ENCODE results near the gene ZC3H14. TPM values are rescaled to one million over a fixed set of nuclear protein-coding genes. Genes with fewer than 3 reads are reported as not detected.

Gene ZC3H14
- total RNA-seq, 2 donors from 2014 or later, result 38.6 to 48.5 TPM

DNA sequence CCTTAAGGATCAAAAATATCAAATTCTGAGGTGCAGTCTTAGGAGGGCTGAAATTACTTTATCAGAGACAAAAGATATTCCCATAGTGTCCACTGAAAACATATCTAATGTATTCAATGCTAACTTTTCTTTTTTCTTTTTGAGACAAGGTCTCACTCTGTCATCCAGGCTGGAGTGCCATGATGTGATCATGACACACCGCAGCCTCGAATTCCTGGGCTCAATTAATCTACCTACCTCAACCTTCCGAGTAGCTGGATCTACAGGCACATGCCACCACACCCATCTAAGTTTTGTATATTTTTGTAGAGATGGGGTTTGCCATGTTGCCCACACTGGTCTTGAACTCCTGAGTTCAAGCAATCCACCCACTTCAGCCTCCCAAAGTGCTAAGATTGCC lies 68.3 kb downstream of the ZC3H14 start:
- WGBS, 2 donors, result 45 to 92% methylated on average over 3 of the region's 3 CpGs
- no peaks in the 10 kb centered on the region for H3K27me3 ChIP-seq
- intact Hi-C loops (cut with DNase I), result no loop called here
- H3K36me3 ChIP-seq (replicated peaks in 1 of 2; ENCODE audit: insufficient read depth in 1 of 2, low read depth in 2 of 2), result no peaks in the 10 kb centered on the region
- TF ChIP-seq POLR2A (IDR thresholded peaks at IDR 0.05), result no peak
- TF ChIP-seq, protein P1, sequence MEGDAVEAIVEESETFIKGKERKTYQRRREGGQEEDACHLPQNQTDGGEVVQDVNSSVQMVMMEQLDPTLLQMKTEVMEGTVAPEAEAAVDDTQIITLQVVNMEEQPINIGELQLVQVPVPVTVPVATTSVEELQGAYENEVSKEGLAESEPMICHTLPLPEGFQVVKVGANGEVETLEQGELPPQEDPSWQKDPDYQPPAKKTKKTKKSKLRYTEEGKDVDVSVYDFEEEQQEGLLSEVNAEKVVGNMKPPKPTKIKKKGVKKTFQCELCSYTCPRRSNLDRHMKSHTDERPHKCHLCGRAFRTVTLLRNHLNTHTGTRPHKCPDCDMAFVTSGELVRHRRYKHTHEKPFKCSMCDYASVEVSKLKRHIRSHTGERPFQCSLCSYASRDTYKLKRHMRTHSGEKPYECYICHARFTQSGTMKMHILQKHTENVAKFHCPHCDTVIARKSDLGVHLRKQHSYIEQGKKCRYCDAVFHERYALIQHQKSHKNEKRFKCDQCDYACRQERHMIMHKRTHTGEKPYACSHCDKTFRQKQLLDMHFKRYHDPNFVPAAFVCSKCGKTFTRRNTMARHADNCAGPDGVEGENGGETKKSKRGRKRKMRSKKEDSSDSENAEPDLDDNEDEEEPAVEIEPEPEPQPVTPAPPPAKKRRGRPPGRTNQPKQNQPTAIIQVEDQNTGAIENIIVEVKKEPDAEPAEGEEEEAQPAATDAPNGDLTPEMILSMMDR (IDR thresholded peaks at IDR 0.05), result no peak
- DNase-seq (no peak), ATAC-seq (no peak)
- no peak overlapping the region for H3K27ac ChIP-seq
- no peak overlapping the region for H3K4me3 ChIP-seq
- H3K4me1 ChIP-seq, result no peaks in the 10 kb centered on the region
- H3K9me3 ChIP-seq, result no peaks in the 10 kb centered on the region

DNA sequence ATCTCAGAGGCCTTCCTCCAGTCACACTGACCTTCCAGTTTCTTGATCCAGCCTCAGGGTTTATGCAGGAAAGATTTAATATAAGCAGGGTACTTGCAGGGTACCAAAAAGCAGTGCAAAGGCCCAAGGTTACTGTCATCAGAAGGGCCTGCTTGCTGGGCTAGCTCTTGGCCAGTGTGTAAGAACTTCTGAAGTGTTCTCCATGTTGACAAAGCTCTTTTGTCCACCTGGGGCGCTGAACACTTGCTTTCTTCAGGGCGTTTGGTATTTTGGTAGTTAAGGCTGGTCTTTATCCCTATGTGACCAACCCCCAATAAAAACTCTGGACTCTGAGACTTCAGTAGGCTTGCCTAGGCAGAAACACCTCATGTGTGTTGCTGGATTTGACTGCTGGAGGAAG lies 69.7 kb downstream of the ZC3H14 start:
- H3K36me3 ChIP-seq (replicated peaks in 1 of 2; ENCODE audit: insufficient read depth in 1 of 2, low read depth in 2 of 2), result no peaks in the 10 kb centered on the region
- intact Hi-C loops (cut with DNase I), result no loop called here
- no peak overlapping the region for H3K27ac ChIP-seq
- H3K4me3 ChIP-seq, result no peak overlapping the region
- WGBS, 2 donors, result 67 to 74% methylated on average over 2 of the region's 2 CpGs
- TF ChIP-seq, protein P1 (IDR thresholded peaks at IDR 0.05), result no peak
- TF ChIP-seq POLR2A (IDR thresholded peaks at IDR 0.05), result no peak
- H3K27me3 ChIP-seq, result no peaks in the 10 kb centered on the region
- no peaks in the 10 kb centered on the region for H3K4me1 ChIP-seq
- H3K9me3 ChIP-seq, result no peaks in the 10 kb centered on the region
- DNase-seq (no peak), ATAC-seq (no peak)

DNA sequence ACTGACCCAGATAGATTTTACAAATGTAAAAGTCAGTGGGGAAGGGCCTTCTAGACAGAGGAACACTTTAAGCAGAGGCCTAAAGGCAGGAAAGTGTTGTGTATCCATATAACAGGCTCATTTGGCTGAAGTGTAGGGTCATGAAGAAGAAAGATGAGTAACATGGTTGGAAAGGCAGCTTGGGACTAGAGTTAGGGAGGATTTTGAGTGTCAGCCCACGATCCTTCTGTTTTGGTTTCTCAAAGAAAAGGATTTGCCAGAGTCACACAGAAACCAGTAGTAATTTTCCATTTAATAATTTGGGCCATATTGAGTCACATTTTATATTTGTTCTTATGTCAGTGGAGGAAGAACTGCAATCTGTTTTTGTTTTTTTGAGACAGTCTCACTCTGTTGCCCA lies 76.4 kb downstream of the ZC3H14 start:
- no peak for TF ChIP-seq POLR2A (IDR thresholded peaks at IDR 0.05)
- TF ChIP-seq, protein P1 (IDR thresholded peaks at IDR 0.05), result no peak
- intact Hi-C loops (cut with DNase I), result no loop called here
- H3K9me3 ChIP-seq, result peaks cover 0 to 2% (median 0%) of the 10 kb centered on the region in 3 donors
- H3K27me3 ChIP-seq, result no peaks in the 10 kb centered on the region
- no peaks in the 10 kb centered on the region for H3K4me1 ChIP-seq
- 85 to 86% methylated on average over 1 of the region's 1 CpG for WGBS, 2 donors
- H3K36me3 ChIP-seq (replicated peaks in 1 of 2; ENCODE audit: insufficient read depth in 1 of 2, low read depth in 2 of 2), result no peaks in the 10 kb centered on the region
- no peak overlapping the region for H3K4me3 ChIP-seq
- ATAC-seq, result no peak
- H3K27ac ChIP-seq, result no peak overlapping the region
- DNase-seq, result no peak

DNA sequence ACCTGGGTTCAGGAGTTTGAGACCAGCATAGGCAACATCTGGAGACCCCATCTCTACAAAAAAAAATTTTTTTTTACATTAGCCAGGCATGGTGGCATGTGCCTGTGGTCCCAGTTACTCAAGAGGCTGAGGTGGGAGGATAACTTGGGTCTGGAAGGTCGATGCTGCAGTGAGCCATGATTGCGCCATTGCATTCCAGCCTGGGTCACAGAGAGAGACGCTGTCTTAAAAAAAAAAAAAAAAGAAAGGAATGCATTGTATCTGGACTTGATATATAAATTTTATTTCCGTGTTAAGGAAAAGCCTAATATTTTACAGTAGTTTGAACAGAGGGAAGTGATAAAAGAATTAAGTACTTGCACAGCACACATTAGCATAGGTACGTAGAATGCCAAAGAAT lies 97.2 kb downstream of the ZC3H14 start:
- no peak for ATAC-seq
- Histone ChIP-seq H3K4me1 (no peaks in the 10 kb centered on the region), H3K27me3 (no peaks in the 10 kb centered on the region), H3K27ac (no peak overlapping the region), H3K36me3 (replicated peaks in 1 of 2; ENCODE audit: insufficient read depth in 1 of 2, low read depth in 2 of 2) (no peaks in the 10 kb centered on the region), H3K9me3 (no peaks in the 10 kb centered on the region), H3K4me3 (no peak overlapping the region)
- no peak for DNase-seq
- 87% methylated on average over 5 of the region's 5 CpGs for WGBS, 2 donors
- no peak for TF ChIP-seq POLR2A (IDR thresholded peaks at IDR 0.05)
- TF ChIP-seq, protein P1 (IDR thresholded peaks at IDR 0.05), result no peak
- intact Hi-C loops (cut with DNase I), result no loop called here

DNA sequence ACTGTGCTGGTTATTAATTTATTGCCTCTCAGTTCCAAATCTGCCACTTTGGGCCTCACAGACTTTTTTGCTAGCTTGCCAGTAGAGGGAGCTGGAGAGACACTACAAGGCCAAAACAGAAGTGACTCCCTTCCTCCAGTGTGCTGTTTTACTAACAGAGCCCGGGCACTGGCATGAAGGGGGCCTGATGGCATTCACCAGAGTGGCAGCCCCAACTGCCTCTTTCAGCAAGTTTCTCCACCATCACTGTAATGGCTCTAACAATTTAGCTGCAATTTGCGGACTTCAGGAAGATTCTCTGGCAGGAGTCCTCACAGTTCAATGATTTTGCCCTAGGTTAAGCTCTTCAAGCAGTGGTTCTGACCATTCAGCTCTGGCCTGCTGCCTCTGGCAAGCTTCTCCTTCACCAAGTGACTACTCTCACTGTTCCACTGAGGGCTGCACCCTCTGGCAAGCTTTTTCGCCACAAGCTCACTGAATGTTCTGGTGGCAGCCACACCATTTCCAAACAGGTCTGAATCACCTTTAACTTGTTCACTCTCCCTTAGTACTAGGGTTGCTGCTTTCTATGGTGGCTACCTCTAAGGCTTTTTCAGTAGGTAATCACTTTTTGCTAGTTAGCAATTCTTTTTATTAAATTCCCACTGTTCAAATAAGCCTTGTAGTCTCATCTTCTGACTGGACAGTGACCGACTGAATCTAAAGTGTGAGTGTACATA lies 104.9 kb downstream of the ZC3H14 start:
- no peaks in the 10 kb centered on the region for H3K4me1 ChIP-seq
- intact Hi-C loops (cut with DNase I), result loop anchor here (5.0 kb wide), 1 partner anchor 200 kb away; no protein-coding TSS in a partner anchor

More for the DNA sequence above, 104.9 kb downstream of the ZC3H14 start:
- ATAC-seq (peak; percentile 90), DNase-seq (peak; percentile 44 to 70 (median 62))
- no peak for TF ChIP-seq POLR2A (IDR thresholded peaks at IDR 0.05)
- TF ChIP-seq, protein P1 (IDR thresholded peaks at IDR 0.05), result peak; percentile 67 to 86 (median 78)
- Histone ChIP-seq H3K9me3 (no peaks in the 10 kb centered on the region), H3K36me3 (replicated peaks in 1 of 2; ENCODE audit: insufficient read depth in 1 of 2, low read depth in 2 of 2) (no peaks in the 10 kb centered on the region), H3K27me3 (no peaks in the 10 kb centered on the region), H3K4me3 (no peak overlapping the region), H3K27ac (no peak overlapping the region)
- WGBS, 2 donors, result 30 to 48% methylated on average over 4 of the region's 4 CpGs

Data from body of pancreas (tissue), 4 donors.